Measurements from ENCODE around the gene ABR.

ABR gene

DNA sequence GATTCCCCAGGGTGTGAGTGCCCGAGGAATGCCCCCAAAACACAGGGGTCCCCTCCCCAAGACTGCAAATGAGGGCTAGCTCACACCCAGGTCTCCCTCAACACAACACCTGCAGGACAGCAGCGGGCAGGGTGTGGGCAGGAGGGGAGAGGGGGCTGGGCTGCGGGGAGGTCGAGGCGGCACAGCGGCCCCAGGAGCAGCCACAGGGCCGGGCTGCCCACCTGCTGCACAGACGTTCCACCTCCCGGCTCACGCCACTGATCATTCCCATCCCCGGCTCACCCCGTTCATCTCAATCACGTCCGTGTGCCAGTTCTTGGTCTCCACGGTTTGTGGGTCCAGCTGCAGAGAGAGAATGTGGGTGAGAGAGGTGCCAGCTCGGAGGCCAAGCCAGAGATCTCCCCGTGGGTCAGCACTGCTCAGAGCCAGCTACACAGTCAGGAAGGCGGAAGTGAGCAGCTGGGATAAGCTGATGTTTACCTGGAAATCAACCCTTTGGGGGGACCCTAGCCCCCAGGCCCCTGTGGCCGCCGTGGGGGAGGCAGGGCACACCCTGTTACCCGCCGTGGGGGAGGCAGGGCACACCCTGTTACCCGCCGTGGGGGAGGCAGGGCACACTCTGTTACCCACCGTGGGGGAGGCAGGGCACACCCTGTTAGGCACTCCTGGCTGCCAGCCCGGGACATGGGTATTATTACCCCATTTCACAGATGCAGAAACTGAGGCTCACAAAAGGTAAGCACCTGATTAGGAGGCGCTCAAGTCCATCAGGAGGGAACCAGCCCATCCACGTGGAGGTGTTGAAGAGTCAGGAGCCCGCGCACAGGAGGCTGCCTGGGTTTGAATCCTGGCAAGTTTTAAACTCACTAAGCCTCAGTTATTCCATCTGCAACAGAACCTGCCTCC is 166.7 kb downstream of the ABR start:
- DNase-seq (ENCODE audit: insufficient read length, low spot score) (no peak), FAIRE-seq (no peak)
- TF ChIP-seq, protein P1, sequence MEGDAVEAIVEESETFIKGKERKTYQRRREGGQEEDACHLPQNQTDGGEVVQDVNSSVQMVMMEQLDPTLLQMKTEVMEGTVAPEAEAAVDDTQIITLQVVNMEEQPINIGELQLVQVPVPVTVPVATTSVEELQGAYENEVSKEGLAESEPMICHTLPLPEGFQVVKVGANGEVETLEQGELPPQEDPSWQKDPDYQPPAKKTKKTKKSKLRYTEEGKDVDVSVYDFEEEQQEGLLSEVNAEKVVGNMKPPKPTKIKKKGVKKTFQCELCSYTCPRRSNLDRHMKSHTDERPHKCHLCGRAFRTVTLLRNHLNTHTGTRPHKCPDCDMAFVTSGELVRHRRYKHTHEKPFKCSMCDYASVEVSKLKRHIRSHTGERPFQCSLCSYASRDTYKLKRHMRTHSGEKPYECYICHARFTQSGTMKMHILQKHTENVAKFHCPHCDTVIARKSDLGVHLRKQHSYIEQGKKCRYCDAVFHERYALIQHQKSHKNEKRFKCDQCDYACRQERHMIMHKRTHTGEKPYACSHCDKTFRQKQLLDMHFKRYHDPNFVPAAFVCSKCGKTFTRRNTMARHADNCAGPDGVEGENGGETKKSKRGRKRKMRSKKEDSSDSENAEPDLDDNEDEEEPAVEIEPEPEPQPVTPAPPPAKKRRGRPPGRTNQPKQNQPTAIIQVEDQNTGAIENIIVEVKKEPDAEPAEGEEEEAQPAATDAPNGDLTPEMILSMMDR (IDR thresholded peaks at IDR 0.05; ENCODE audit: insufficient read depth, missing control alignments): no peak

DNA sequence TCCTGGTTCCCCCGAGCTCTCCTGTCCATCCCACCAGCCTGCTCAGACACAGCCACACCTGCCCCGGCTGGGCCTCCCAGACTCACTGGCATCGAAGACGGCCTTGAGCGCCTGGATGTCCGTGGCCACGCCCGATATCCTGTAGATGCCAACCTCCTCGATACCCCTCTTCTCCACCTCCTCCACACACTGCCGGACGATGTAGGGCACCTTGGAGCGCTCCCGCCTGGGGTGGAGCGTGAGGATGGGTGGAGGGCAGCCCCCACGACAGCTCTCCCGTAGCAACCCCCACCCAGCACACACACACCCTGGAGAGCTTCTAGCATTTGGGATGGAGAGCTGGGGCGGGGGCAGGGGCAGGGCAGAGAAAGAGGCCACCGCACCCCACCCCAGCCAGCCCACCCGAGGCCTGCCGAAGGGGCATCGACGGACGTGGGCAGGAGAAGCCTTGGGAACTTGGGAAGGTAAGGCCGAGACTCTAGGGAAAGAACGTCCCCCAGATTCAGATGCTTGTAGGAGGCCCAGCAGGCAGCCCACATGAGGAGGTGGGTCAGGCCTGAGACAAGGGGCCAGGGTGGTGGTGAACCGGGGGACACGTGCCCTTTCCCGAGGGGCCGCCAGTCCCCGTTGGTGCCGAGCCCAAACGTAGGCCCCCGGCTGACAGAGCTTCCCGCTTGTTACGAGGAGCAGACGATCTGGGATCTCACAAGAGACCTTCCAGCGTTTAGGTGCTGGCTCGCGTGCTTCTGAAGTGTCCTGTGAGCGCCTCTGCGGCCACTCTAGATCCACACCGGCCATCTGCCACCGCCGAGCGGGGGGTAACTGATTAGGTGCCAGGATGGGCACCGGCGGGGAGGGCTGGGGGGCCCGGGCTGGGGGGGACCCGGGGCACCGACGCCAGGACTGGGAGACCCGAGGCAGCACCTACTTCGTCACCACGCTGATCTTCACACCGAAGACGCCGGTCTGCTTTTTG is 167.7 kb downstream of the ABR start:
- TF ChIP-seq, protein P1 (IDR thresholded peaks at IDR 0.05; ENCODE audit: insufficient read depth, missing control alignments): no peak
- FAIRE-seq: no peak
- DNase-seq (ENCODE audit: insufficient read length, low spot score): no peak

DNA sequence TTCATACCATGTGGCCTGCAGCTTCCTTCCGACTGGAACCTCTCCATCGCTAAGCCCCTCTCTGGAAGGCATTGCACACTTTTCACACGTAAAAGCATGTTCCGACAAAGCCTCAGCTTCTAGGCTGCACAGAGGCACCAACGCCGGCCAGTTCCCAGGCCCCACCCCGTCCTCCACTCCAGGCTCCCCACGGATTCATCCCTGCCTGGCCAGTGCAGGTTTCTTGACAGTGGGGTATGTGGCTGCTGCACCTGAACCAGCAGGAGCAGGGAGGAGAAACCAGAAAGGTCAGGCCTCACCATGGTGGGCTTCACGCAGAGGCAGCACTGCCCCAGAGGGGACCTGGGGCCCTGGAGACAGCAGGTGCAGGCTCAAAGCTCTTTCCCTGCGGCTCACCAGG is 168.6 kb downstream of the ABR start:
- FAIRE-seq (no peak), DNase-seq (ENCODE audit: insufficient read length, low spot score) (no peak)
- TF ChIP-seq, protein P1 (IDR thresholded peaks at IDR 0.05; ENCODE audit: insufficient read depth, missing control alignments): no peak

DNA sequence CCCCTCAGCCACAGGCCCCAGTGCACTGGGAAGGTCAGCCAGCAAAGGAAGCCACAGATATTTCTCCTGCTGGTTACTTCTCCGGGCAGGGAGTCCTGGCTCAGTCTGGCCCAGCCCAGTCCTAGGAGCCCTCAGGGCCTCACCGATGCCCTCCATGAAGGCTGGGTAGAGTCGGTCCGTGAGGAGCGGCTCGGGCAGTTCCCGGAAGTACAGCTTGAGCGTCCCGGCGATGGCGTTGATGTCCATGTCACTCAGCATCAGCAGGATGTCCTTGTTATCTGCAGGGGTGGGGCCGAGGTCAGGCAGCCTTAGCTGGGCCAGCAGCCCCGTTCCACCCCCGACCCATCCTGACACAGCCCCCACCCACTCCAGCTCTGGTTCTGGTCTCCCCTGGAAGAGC is 169.2 kb downstream of the ABR start:
- no peak for DNase-seq (ENCODE audit: insufficient read length, low spot score)
- no peak for FAIRE-seq
- TF ChIP-seq, protein P1 (IDR thresholded peaks at IDR 0.05; ENCODE audit: insufficient read depth, missing control alignments): no peak

DNA sequence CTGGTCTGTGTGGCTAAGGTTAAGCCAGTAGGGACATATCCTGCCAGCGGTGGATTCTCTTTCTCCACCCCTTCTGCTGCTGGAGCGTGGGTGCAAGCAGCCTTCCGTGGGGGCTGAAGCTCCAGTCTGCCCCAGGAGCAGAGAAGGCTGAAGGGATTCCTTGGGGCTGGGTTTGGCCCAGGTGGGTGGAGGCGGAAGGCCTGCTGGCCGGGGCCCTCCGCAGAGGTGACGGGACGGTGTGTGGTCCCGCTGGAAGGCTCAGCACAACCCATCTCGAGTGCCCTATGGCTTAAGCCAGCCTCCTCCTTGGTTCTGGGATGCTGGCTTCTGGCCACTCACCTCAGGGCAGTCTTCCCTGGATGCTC is 169.7 kb downstream of the ABR start:
- DNase-seq (ENCODE audit: insufficient read length, low spot score) (no peak), FAIRE-seq (no peak)
- TF ChIP-seq, protein P1 (IDR thresholded peaks at IDR 0.05; ENCODE audit: insufficient read depth, missing control alignments): no peak

DNA sequence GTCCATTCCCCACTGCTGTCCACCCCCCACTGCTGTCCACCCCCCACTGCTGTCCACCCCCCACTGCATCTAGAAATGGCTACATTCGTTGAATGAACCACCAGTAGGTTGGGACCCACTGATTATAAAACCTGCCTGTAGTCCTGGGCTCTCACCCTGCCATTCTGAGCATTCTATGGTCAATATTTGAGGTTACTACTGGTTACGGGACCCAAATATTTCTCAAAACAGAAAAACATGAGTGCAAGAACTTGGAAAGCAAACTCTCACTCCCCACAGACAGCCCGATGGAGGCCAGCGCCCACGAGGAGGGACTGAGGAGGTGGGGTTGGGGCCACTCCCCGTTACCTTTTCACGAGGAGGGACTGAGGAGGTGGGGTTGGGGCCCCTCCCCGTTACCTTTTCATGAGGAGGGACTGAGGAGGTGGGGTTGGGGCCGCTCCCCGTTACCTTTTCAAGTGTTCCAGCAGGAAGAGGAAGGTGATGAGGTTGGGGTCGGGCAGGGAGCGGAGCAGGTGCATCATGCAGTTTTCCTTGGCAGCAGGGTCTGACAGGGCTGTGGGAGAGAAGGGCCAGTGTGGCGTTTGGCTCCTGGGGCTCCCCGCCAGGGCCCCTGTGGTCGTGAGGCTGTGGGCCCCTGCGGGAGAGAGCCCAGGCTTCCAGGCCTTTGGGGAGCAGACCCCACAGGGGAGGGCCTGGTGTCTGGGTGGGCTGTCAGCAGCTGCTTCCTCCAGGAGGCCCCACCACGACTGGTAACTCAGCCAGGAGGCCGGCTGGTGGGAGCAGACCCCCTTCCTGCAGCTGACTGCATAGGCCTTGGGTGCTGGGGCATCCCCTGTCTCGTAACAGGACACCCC is 170.3 kb downstream of the ABR start:
- TF ChIP-seq, protein P1 (IDR thresholded peaks at IDR 0.05; ENCODE audit: insufficient read depth, missing control alignments): no peak
- no peak for FAIRE-seq
- no peak for DNase-seq (ENCODE audit: insufficient read length, low spot score)
